HepG2 (cell line): ENCODE measurements around the gene GGA2. TPM values are rescaled to one million over a fixed set of nuclear protein-coding genes. Genes with fewer than 3 reads are reported as not detected.
A peak's percentile ranks its signal among the peaks of the same experiment; 100 is the strongest.

ENCODE experiments used
- ATAC-seq: fragments of 200-7000 bp; cut with Tn5 transposase; 3 replicates; pipeline ENCODE4 v1.9.1; 2020; ENCODE audit warnings: mild to moderate bottlenecking, moderate library complexity
- BruUV-seq: library from RNA; stranded (reverse); fragments of 400-500 nt; replicated peaks from 2 replicates; lab custom pipeline; 2021; lab: Mats Ljungman, UMichigan
- CTCF ChIA-PET: fragments of 300-600 bp; formaldehyde crosslinking; extraction: SDS; loops from one replicate; lab custom pipeline; 2021; ENCODE audit warnings: low total read pairs, inconsistent platforms, low intra/inter-chr PET ratio; lab: Yijun Ruan, JAX
- POLR2A ChIA-PET: fragments of 350-600 bp; sonication (Branson Sonifier 250); formaldehyde crosslinking; loops from one replicate; lab custom pipeline; 2020; ENCODE audit warnings: antibody characterized with exemption, inconsistent platforms; lab: Yijun Ruan, JAX
- DNase-seq: peaks from one replicate; pipeline ENCODE4 v3.0.0-alpha.2; 2015; ENCODE audit warnings: low spot score
- FAIRE-seq: peaks from 3 replicates; lab custom pipeline; 2011; peaks lifted over from hg19 to GRCh38; lab: Jason Lieb, UNC
- H2AFZ ChIP-seq: one replicate; pipeline ENCODE4 v1.6.1; 2011; ENCODE audit warnings: low read length, inconsistent platforms
- H3K27ac ChIP-seq: fragments of 300-600 bp; 3 replicates; pipeline ENCODE4 v1.8.0; 2011; ENCODE audit warnings: mixed run types, mild to moderate bottlenecking, mixed read lengths, low read length, inconsistent platforms; ENCODE audit not compliant: insufficient read depth; ENCODE audit errors: extremely low read length
- H3K27me3 ChIP-seq, 2 experiments: fragments of 200-600 bp in 1 of 2; 2 replicates in 1 of 2; 3 replicates in 1 of 2; pipeline versions ENCODE4 v1.6.0 to v1.8.0; 2011; ENCODE audit warnings: low read length in 2 of 2, mild to moderate bottlenecking in 2 of 2, moderate library complexity in 2 of 2, inconsistent platforms in 1 of 2; ENCODE audit not compliant: insufficient read depth in 2 of 2, control insufficient read depth in 1 of 2
- H3K36me3 ChIP-seq, 2 experiments: fragments of 200-600 bp in 1 of 2; replicated peaks in 1 of 2; 2 replicates in 1 of 2; 3 replicates in 1 of 2; pipeline versions ENCODE4 v1.5.1 to v1.8.0; 2011; ENCODE audit warnings: low read length in 2 of 2, inconsistent platforms in 1 of 2; ENCODE audit not compliant: insufficient read depth in 2 of 2, control insufficient read depth in 1 of 2
- H3K4me1 ChIP-seq: 2 replicates; pipeline ENCODE4 v1.5.1; 2012; ENCODE audit warnings: low read length, inconsistent platforms; ENCODE audit not compliant: insufficient read depth
- H3K4me2 ChIP-seq: 2 replicates; pipeline ENCODE4 v1.6.0; 2011; ENCODE audit warnings: low read depth, low read length, inconsistent platforms
- H3K4me3 ChIP-seq, 3 experiments: fragments of 200-600 bp in 1 of 3; sonication (generic), shearing (Covaris generic) in 1 of 3; replicated peaks in 1 of 3; 2 replicates each; pipeline ENCODE4 v1.5.1; 2011 to 2016; ENCODE audit warnings: low read length in 3 of 3, inconsistent platforms in 2 of 3, low read depth in 2 of 3, mild to moderate bottlenecking in 2 of 3, control low read depth in 1 of 3, mixed read lengths in 1 of 3; ENCODE audit not compliant: insufficient read depth in 1 of 3
- H3K79me2 ChIP-seq: one replicate; pipeline ENCODE4 v1.6.1; 2011; ENCODE audit warnings: low read length, inconsistent platforms; ENCODE audit not compliant: insufficient read depth
- H3K9ac ChIP-seq: 2 replicates; pipeline ENCODE4 v1.6.0; 2011; ENCODE audit warnings: mild to moderate bottlenecking, low read depth, low read length, inconsistent platforms; ENCODE audit not compliant: insufficient read depth
- H3K9me3 ChIP-seq: 2 replicates; pipeline ENCODE4 v1.5.1; 2012; ENCODE audit warnings: mild to moderate bottlenecking, low read length
- H4K20me1 ChIP-seq: 2 replicates; pipeline ENCODE4 v1.6.0; 2011; ENCODE audit warnings: inconsistent platforms, mild to moderate bottlenecking, low read length, moderate library complexity; ENCODE audit not compliant: insufficient read depth
- CREB1 ChIP-seq, 2 experiments: fragments of 450-650 bp in 1 of 2; IDR thresholded peaks; 2 replicates each; pipeline ENCODE4 v1.6.1; 2016 to 2017; ENCODE audit warnings: control low read depth in 1 of 2, mild to moderate bottlenecking in 1 of 2, missing compliant biosample characterization in 1 of 2, missing genetic modification characterization in 1 of 2
- EHMT2 ChIP-seq: fragments of 200-600 bp; sonication (generic); IDR thresholded peaks from 2 replicates; pipeline ENCODE4 v1.7.0; 2017; ENCODE audit warnings: antibody characterized with exemption, low read depth, low read length, borderline replicate concordance
- FOXA1 ChIP-seq, 2 experiments: fragments of 450-650 bp in 1 of 2; sonication (generic) in 1 of 2; formaldehyde crosslinking in 1 of 2; IDR thresholded peaks; 2 replicates each; pipeline versions ENCODE4 v1.4.0 to v1.6.1; 2016 to 2020; ENCODE audit warnings: missing genetic modification reagents in 1 of 2
- HNF4G ChIP-seq, 2 experiments: sonication (generic) in 1 of 2; formaldehyde crosslinking in 1 of 2; IDR thresholded peaks; 2 replicates each; pipeline versions ENCODE4 v1.4.0 to v1.6.1; 2011 to 2020; ENCODE audit warnings: borderline replicate concordance in 2 of 2, low read depth in 2 of 2, mild to moderate bottlenecking in 2 of 2, low read length in 1 of 2, missing genetic modification reagents in 1 of 2, moderate library complexity in 1 of 2
- HNRNPL ChIP-seq: fragments of 200-400 bp; formaldehyde crosslinking; IDR thresholded peaks from 2 replicates; pipeline ENCODE4 v1.6.1; 2017; ENCODE audit warnings: mild to moderate bottlenecking, low read depth, low read length
- NR1H2 ChIP-seq: sonication (generic); formaldehyde crosslinking; IDR thresholded peaks from 2 replicates; pipeline ENCODE4 v1.8.1; 2022; ENCODE audit warnings: low read depth, missing genetic modification reagents, borderline replicate concordance
- PITX1 ChIP-seq: sonication (generic); formaldehyde crosslinking; IDR thresholded peaks from 2 replicates; pipeline ENCODE4 v1.5.1; 2020; ENCODE audit warnings: mild to moderate bottlenecking, missing genetic modification reagents
- PRPF4 ChIP-seq: fragments of 200-400 bp; formaldehyde crosslinking; IDR thresholded peaks from 2 replicates; pipeline ENCODE4 v1.6.1; 2016; ENCODE audit warnings: low read length, low read depth; ENCODE audit not compliant: poor library complexity, severe bottlenecking
- REL ChIP-seq: sonication (generic); formaldehyde crosslinking; conservative IDR thresholded peaks from 2 replicates; pipeline ENCODE4 v1.8.0; 2022; ENCODE audit warnings: mild to moderate bottlenecking, missing genetic modification reagents, moderate library complexity
- SRSF4 ChIP-seq: fragments of 200-400 bp; formaldehyde crosslinking; IDR thresholded peaks from one replicate; pipeline ENCODE4 v1.6.1; 2018; ENCODE audit warnings: mild to moderate bottlenecking, low read depth, low read length, moderate library complexity; ENCODE audit not compliant: poor library complexity, severe bottlenecking
- ZNF572 ChIP-seq: sonication (generic); formaldehyde crosslinking; IDR thresholded peaks from 2 replicates; pipeline ENCODE4 v1.5.1; 2020; ENCODE audit warnings: mild to moderate bottlenecking, missing genetic modification reagents
- ZNF879 ChIP-seq: sonication (generic); formaldehyde crosslinking; IDR thresholded peaks from 2 replicates; pipeline ENCODE4 v1.8.1; 2023; ENCODE audit warnings: missing genetic modification reagents
- WGBS: methylation state at CpG from one replicate; pipeline ENCODE4 v1.1.6; 2017; ENCODE audit warnings: low lambda C conversion rate; 5-methylcytosine and 5-hydroxymethylcytosine counted together
- in situ Hi-C: cut with HindIII; loops from 2 replicates; pipeline ENCODE4 v1.10.0; 2017; ENCODE audit warnings: low pct_unique_long_range_greater_than_20kb; ENCODE audit not compliant: extremely low pct_ligation_motif_present
- intact Hi-C: fragments of 100-400 bp; cut with micrococcal nuclease; formaldehyde crosslinking; loops from one replicate; pipeline ENCODE4 v1.10.0; 2022; ENCODE audit not compliant: unreplicated experiment
- polyA plus RNA-seq, 8 experiments: library from polyadenylated mRNA; depleted of rRNA in 3 of 8; stranded (reverse) in 7 of 8; unstranded in 1 of 8; fragments of >200 nt; fragmentation: Illumina TruSeq in 4 of 8; extraction: Trizol in 4 of 8; gene quantifications; 2 replicates each; pipeline versions ENCODE4 v1.2.1 to v1.2.3, GENCODE V29; 2011 to 2016; ENCODE audit warnings: low read depth in 4 of 8, missing spikeins in 1 of 8, mixed read lengths in 1 of 8; ENCODE audit not compliant: insufficient read depth in 1 of 8
- total RNA-seq, 5 experiments: library from RNA; depleted of rRNA; stranded (reverse); fragments of >200 nt; fragmentation: Illumina TruSeq; extraction: Trizol; gene quantifications; 2 replicates each; pipeline ENCODE4 v1.2.3, GENCODE V29; 2016; ENCODE audit warnings: low read depth in 1 of 5
- TF ChIP-seq, protein P1 (sequence below): sonication (generic); formaldehyde crosslinking; IDR thresholded peaks from 2 replicates; pipeline ENCODE4 v1.5.0; 2020; ENCODE audit warnings: mild to moderate bottlenecking, missing genetic modification reagents, moderate library complexity
- TF ChIP-seq, protein P2 (sequence below): sonication (generic); formaldehyde crosslinking; IDR thresholded peaks from 2 replicates; pipeline ENCODE4 v1.5.0; 2020; ENCODE audit warnings: missing genetic modification reagents
- TF ChIP-seq, protein P3 (sequence below): sonication (generic); formaldehyde crosslinking; IDR thresholded peaks from 2 replicates; pipeline ENCODE4 v1.4.0; 2020; ENCODE audit warnings: missing genetic modification reagents, mild to moderate bottlenecking, borderline replicate concordance
- TF ChIP-seq, protein P4 (sequence below): sonication (generic); formaldehyde crosslinking; IDR thresholded peaks from 2 replicates; pipeline ENCODE4 v1.5.1; 2020; ENCODE audit warnings: mild to moderate bottlenecking, missing genetic modification reagents, moderate library complexity

Gene GGA2
- total and polyA plus RNA-seq, 2 of the 13 experiments (the other 11 are each of a cell fraction or from before 2014, with no cell fraction given), result 51.5 to 69.8 TPM

DNA sequence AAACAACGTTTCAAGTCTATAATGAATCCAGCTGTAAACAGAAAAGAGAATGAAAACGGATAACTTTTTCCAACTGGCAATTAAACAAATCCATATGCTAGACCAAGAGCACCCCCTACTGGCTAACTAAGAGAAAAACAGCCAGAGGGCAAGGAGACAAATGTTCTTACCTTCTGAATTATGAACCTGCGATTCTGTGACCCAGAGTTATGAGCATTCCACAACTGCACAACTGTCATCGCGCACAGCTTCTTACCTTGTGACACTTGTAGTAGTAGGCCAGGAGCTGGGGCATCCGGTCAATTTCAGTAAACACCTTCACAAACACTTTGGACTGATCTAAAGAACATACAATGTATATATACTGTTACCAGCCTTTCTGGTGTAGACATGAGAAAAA is 75.9 kb downstream of the GGA2 start (continued):
- TF ChIP-seq, protein P1, sequence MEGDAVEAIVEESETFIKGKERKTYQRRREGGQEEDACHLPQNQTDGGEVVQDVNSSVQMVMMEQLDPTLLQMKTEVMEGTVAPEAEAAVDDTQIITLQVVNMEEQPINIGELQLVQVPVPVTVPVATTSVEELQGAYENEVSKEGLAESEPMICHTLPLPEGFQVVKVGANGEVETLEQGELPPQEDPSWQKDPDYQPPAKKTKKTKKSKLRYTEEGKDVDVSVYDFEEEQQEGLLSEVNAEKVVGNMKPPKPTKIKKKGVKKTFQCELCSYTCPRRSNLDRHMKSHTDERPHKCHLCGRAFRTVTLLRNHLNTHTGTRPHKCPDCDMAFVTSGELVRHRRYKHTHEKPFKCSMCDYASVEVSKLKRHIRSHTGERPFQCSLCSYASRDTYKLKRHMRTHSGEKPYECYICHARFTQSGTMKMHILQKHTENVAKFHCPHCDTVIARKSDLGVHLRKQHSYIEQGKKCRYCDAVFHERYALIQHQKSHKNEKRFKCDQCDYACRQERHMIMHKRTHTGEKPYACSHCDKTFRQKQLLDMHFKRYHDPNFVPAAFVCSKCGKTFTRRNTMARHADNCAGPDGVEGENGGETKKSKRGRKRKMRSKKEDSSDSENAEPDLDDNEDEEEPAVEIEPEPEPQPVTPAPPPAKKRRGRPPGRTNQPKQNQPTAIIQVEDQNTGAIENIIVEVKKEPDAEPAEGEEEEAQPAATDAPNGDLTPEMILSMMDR (CRISPR knock-in tag), result peak; percentile 89
- TF ChIP-seq EHMT2, result no peak
- no peak for TF ChIP-seq SRSF4
- no peak for TF ChIP-seq REL (CRISPR knock-in tag)
- no peak for TF ChIP-seq PRPF4
- no peak for TF ChIP-seq ZNF879 (CRISPR knock-in tag)

DNA sequence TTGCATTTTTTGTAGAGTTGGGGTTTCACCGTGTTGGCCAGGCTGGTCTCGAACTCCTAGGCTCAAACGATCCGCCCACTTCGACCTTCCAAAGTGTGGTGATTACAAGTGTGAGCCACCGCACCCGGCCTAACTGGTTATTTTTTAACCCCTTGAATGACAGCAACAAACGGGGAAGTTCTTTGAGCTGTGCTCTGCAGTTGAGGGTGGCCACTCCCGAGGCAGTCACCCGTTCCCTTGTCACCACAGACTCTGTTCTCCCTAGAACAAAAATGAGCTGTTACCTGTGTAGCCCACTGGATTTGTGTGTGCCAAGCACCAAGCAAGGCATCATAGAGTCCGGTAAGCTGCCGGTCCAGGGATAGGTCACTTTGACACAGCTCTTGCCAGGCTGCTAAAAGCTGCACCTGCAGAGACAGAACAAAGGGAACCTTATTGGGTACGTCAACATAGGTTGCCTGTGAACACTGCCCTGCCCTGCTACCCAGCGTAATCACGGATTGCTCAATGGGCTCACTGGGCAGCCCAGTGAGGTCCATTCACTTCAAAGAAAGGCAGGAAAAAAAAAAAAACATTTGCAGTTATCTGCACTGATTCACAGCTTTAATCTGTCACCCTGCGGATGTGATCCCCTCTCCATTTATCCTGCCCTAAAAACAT is 76.9 kb downstream of the GGA2 start:
- Histone ChIP-seq H2AFZ (no peak overlapping the region), H3K9me3 (no peaks in the 10 kb centered on the region), H3K4me3 (no peak overlapping the region), H4K20me1 (peaks cover 15% of the 10 kb centered on the region), H3K27me3 (no peaks in the 10 kb centered on the region), H3K4me2 (no peak overlapping the region), H3K79me2 (no peaks in the 10 kb centered on the region), H3K36me3 (peaks cover 22 to 62% of the 10 kb centered on the region in 2 experiments), H3K9ac (no peak overlapping the region), H3K4me1 (no peaks in the 10 kb centered on the region), H3K27ac (no peak overlapping the region)
- DNase-seq, result peak; percentile 38
- no peak for FAIRE-seq
- CTCF ChIA-PET, result interaction anchor here (1.1 to 7.5 kb wide), 5 partner anchors 19 to 535 kb away, joined by 4 to 251 read pairs (median 13); partner anchors contain the start of genes COG7, NDUFAB1 and SCNN1G
- POLR2A ChIA-PET, result no interaction called here
- intact Hi-C loops, result loop anchor here (10.0 kb wide), 2 partner anchors 139 to 349 kb away; no protein-coding TSS in a partner anchor
- 92% methylated on average over 16 of the region's 16 CpGs for WGBS
- no peak for ATAC-seq
- no TSS peak for BruUV-seq
- in situ Hi-C loops, result loop anchor here (5.0 to 10.0 kb wide), 2 partner anchors 251 to 529 kb away; partner anchors contain the start of gene SCNN1G
- TF ChIP-seq ZNF572 (CRISPR knock-in tag) (no peak), HNF4G (IDR thresholded peaks at IDR 0.05; ENCODE audit: borderline replicate concordance, low read depth, low read length) (no peak), HNF4G (CRISPR knock-in tag; IDR thresholded peaks at IDR 0.05; ENCODE audit: borderline replicate concordance, low read depth) (no peak), PITX1 (CRISPR knock-in tag) (no peak), CREB1 (IDR thresholded peaks at IDR 0.05) (no peak), CREB1 (CRISPR knock-in tag; IDR thresholded peaks at IDR 0.05) (no peak), HNRNPL (no peak), FOXA1 (IDR thresholded peaks at IDR 0.05) (no peak), FOXA1 (CRISPR knock-in tag; IDR thresholded peaks at IDR 0.05) (0 out of 2 replicates have a peak, but pooled peaks have one; percentile 22), NR1H2 (CRISPR knock-in tag) (no peak)
- TF ChIP-seq, protein P2, sequence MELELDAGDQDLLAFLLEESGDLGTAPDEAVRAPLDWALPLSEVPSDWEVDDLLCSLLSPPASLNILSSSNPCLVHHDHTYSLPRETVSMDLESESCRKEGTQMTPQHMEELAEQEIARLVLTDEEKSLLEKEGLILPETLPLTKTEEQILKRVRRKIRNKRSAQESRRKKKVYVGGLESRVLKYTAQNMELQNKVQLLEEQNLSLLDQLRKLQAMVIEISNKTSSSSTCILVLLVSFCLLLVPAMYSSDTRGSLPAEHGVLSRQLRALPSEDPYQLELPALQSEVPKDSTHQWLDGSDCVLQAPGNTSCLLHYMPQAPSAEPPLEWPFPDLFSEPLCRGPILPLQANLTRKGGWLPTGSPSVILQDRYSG, result no peak
- TF ChIP-seq, protein P3, sequence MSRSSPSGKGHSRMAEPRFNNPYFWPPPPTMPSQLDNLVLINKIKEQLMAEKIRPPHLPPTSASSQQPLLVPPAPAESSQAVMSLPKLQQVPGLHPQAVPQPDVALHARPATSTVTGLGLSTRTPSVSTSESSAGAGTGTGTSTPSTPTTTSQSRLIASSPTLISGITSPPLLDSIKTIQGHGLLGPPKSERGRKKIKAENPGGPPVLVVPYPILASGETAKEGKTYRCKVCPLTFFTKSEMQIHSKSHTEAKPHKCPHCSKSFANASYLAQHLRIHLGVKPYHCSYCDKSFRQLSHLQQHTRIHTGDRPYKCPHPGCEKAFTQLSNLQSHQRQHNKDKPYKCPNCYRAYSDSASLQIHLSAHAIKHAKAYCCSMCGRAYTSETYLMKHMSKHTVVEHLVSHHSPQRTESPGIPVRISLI (CRISPR knock-in tag), result peak; percentile 41; the same call in 1 of the 2 replicates
- TF ChIP-seq, protein P4, sequence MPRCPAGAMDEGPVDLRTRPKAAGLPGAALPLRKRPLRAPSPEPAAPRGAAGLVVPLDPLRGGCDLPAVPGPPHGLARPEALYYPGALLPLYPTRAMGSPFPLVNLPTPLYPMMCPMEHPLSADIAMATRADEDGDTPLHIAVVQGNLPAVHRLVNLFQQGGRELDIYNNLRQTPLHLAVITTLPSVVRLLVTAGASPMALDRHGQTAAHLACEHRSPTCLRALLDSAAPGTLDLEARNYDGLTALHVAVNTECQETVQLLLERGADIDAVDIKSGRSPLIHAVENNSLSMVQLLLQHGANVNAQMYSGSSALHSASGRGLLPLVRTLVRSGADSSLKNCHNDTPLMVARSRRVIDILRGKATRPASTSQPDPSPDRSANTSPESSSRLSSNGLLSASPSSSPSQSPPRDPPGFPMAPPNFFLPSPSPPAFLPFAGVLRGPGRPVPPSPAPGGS, result no peak
